ENCODE measurements around the gene SHISA4.
"Not testable (repeated sequence)": the region's sequence is repeated elsewhere in the genome, so short reads cannot be mapped to it uniquely, and the experiment has no call there.

SHISA4 gene

GRCh38 chr1:201888282-201889089 lies at the start of gene SHISA4:
Gene SHISA4 (plus strand): TSS chr1:201888898. CDS start chr1:201888995, 97 bp downstream.
- DNase-seq = no peak

- DNase-seq = not testable (repeated sequence)
These were observed 49.6 kb upstream of the SHISA4 start for GRCh38 chr1:201839089-201839488.

GRCh38 chr1:201840055-201840454 lies 48.6 kb upstream of the SHISA4 start:
- DNase-seq = no peak

GRCh38 chr1:201840490-201840889 lies 48.2 kb upstream of the SHISA4 start:
- DNase-seq = no peak

- DNase-seq = no peak
These were observed 47.3 kb upstream of the SHISA4 start for GRCh38 chr1:201841265-201841912.

- no peak for DNase-seq
These were observed 46.1 kb upstream of the SHISA4 start for GRCh38 chr1:201842472-201843027.

GRCh38 chr1:201845331-201846083 lies 43.2 kb upstream of the SHISA4 start:
- no peak for DNase-seq

- no peak for DNase-seq
These were observed 41.5 kb upstream of the SHISA4 start for GRCh38 chr1:201847150-201847549.

GRCh38 chr1:201848230-201848629 lies 40.5 kb upstream of the SHISA4 start:
- DNase-seq = no peak

- no peak for DNase-seq
These were observed 39.2 kb upstream of the SHISA4 start for GRCh38 chr1:201849372-201850052.

GRCh38 chr1:201850053-201850397 lies 38.7 kb upstream of the SHISA4 start:
- DNase-seq = no peak

GRCh38 chr1:201851949-201852348 lies 36.7 kb upstream of the SHISA4 start:
- DNase-seq = no peak

- DNase-seq = not testable (repeated sequence)
These were observed 32.0 kb upstream of the SHISA4 start for GRCh38 chr1:201856722-201857121.

- DNase-seq = no peak
These were observed 29.3 kb upstream of the SHISA4 start for GRCh38 chr1:201859424-201859823.

- DNase-seq = no peak
These were observed 27.2 kb upstream of the SHISA4 start for GRCh38 chr1:201861448-201861847.

GRCh38 chr1:201870397-201870796 lies 18.3 kb upstream of the SHISA4 start:
- no peak for DNase-seq

- DNase-seq = no peak
These were observed 14.0 kb upstream of the SHISA4 start for GRCh38 chr1:201874672-201875071.

- DNase-seq = no peak
These were observed 12.4 kb upstream of the SHISA4 start for GRCh38 chr1:201876148-201876818.

GRCh38 chr1:201877877-201878401 lies 10.8 kb upstream of the SHISA4 start:
- no peak for DNase-seq

- no peak for DNase-seq
These were observed 7.6 kb upstream of the SHISA4 start for GRCh38 chr1:201880928-201881571.

- no peak for DNase-seq
These were observed 7.1 kb upstream of the SHISA4 start for GRCh38 chr1:201881617-201882016.

All from NCI-H1930 (cell line).